H1 (cell line): ENCODE results near the gene RARA. TPM values are rescaled to one million over a fixed set of nuclear protein-coding genes. Genes with fewer than 3 reads are reported as not detected.

ENCODE experiments used
- CTCF ChIA-PET: fragments of 300-600 bp; sonication (Branson Sonifier 250); formaldehyde crosslinking; loops from one replicate; lab custom pipeline; 2021; ENCODE audit not compliant: partially characterized antibody; lab: Charles Lee
- POLR2A ChIA-PET: fragments of 300-600 bp; sonication (Branson Sonifier 250); formaldehyde crosslinking; loops from one replicate; lab custom pipeline; 2021; ENCODE audit warnings: inconsistent platforms; ENCODE audit not compliant: partially characterized antibody; lab: Charles Lee
- DNase-seq, 2 experiments: peaks; one replicate each; pipeline versions ENCODE4 v3.0.0 to v3.0.0-alpha.2; 2010 to 2022; ENCODE audit warnings: low spot score in 2 of 2, low read depth in 1 of 2, mixed read lengths in 1 of 2
- FAIRE-seq: peaks from 2 replicates; lab custom pipeline; 2011; peaks lifted over from hg19 to GRCh38; lab: Jason Lieb, UNC
- H2AFZ ChIP-seq: 2 replicates; pipeline ENCODE4 v1.8.1; 2012; ENCODE audit warnings: low read length, inconsistent platforms
- H2AK5ac ChIP-seq: 2 replicates; pipeline ENCODE4 v1.6.1; 2013; ENCODE audit warnings: low read depth, low read length
- H2BK120ac ChIP-seq: replicated peaks from 2 replicates; pipeline ENCODE3; 2013; ENCODE audit warnings: low read depth, low read length, inconsistent platforms
- H2BK12ac ChIP-seq: 2 replicates; pipeline ENCODE4 v1.6.1; 2013; ENCODE audit warnings: low read depth, low read length
- H2BK15ac ChIP-seq: 2 replicates; pipeline ENCODE4 v1.6.1; 2013; ENCODE audit warnings: low read length
- H2BK20ac ChIP-seq: 2 replicates; pipeline ENCODE4 v1.6.1; 2013; ENCODE audit warnings: low read length
- H2BK5ac ChIP-seq: 2 replicates; pipeline ENCODE4 v1.6.1; 2013; ENCODE audit warnings: low read depth, low read length
- H3K14ac ChIP-seq: 2 replicates; pipeline ENCODE4 v1.6.1; 2013; ENCODE audit warnings: inconsistent platforms; ENCODE audit not compliant: insufficient read length
- H3K18ac ChIP-seq: 2 replicates; pipeline ENCODE4 v1.6.1; 2013; ENCODE audit warnings: low read length; ENCODE audit errors: extremely low read depth
- H3K23ac ChIP-seq: 2 replicates; pipeline ENCODE4 v1.6.1; 2013; ENCODE audit warnings: inconsistent platforms; ENCODE audit not compliant: insufficient read length
- H3K23me2 ChIP-seq: 2 replicates; pipeline ENCODE4 v1.6.1; 2013; ENCODE audit warnings: low read depth, low read length
- H3K27ac ChIP-seq: 2 replicates; pipeline ENCODE4 v1.6.1; 2011; ENCODE audit warnings: low read depth, low read length, inconsistent platforms
- H3K27me3 ChIP-seq, 4 experiments: replicated peaks in 1 of 4; 1 replicate in 1 of 4; 2 replicates in 3 of 4; pipeline versions ENCODE4 v1.6.1 to v1.8.1; 2011 to 2013; ENCODE audit warnings: low read length in 3 of 4, mild to moderate bottlenecking in 3 of 4, inconsistent platforms in 2 of 4, mixed read lengths in 2 of 4, moderate library complexity in 1 of 4; ENCODE audit not compliant: control insufficient read depth in 3 of 4, insufficient read depth in 3 of 4; ENCODE audit errors: extremely low read depth in 1 of 4
- H3K36me3 ChIP-seq, 4 experiments: 2 replicates each; pipeline versions ENCODE4 v1.6.1 to v1.8.1; 2011 to 2013; ENCODE audit warnings: mild to moderate bottlenecking in 4 of 4, low read length in 3 of 4, moderate library complexity in 2 of 4, control low read depth in 1 of 4, inconsistent platforms in 1 of 4; ENCODE audit not compliant: insufficient read depth in 4 of 4, control insufficient read depth in 2 of 4
- H3K4ac ChIP-seq: replicated peaks from 2 replicates; pipeline ENCODE3; 2013; ENCODE audit warnings: low read length, low read depth, mixed read lengths, inconsistent platforms; ENCODE audit not compliant: insufficient read length
- H3K4me1 ChIP-seq, 4 experiments: replicated peaks in 1 of 4; 1 replicate in 1 of 4; 2 replicates in 3 of 4; pipeline versions ENCODE4 v1.6.1 to v1.8.1; 2011 to 2013; ENCODE audit warnings: low read length in 3 of 4, inconsistent platforms in 2 of 4, mixed read lengths in 1 of 4; ENCODE audit not compliant: insufficient read depth in 4 of 4, control insufficient read depth in 3 of 4
- H3K4me2 ChIP-seq, 2 experiments: 2 replicates each; pipeline versions ENCODE4 v1.6.1 to v1.8.1; 2011 to 2013; ENCODE audit warnings: low read depth in 2 of 2, low read length in 2 of 2, control low read depth in 1 of 2, inconsistent platforms in 1 of 2, mild to moderate bottlenecking in 1 of 2; ENCODE audit not compliant: insufficient read depth in 1 of 2
- H3K4me3 ChIP-seq, 4 experiments: fragments of 200-600, 300-600 bp in 1 of 4; sonication (generic), shearing (Covaris generic), sonication (Bioruptor Twin) in 1 of 4; 2 replicates each; pipeline versions ENCODE4 v1.5.1 to v1.8.1; 2011 to 2016; ENCODE audit warnings: low read length in 4 of 4, low read depth in 3 of 4, control low read depth in 2 of 4, inconsistent platforms in 2 of 4, mild to moderate bottlenecking in 2 of 4, mixed read lengths in 1 of 4, moderate library complexity in 1 of 4; ENCODE audit not compliant: insufficient read depth in 2 of 4; ENCODE audit errors: extremely low read depth in 1 of 4
- H3K56ac ChIP-seq: replicated peaks from 2 replicates; pipeline ENCODE3; 2013; ENCODE audit warnings: low read depth, mild to moderate bottlenecking, mixed read lengths, low read length, inconsistent platforms; ENCODE audit not compliant: insufficient read length
- H3K79me1 ChIP-seq: 2 replicates; pipeline ENCODE4 v1.6.1; 2013; ENCODE audit warnings: low read depth, low read length, control low read depth
- H3K79me2 ChIP-seq, 2 experiments: 2 replicates each; pipeline versions ENCODE4 v1.6.1 to v1.8.1; 2012 to 2013; ENCODE audit warnings: low read length in 2 of 2, mild to moderate bottlenecking in 2 of 2, inconsistent platforms in 1 of 2; ENCODE audit not compliant: insufficient read depth in 2 of 2, control insufficient read depth in 1 of 2
- H3K9ac ChIP-seq, 4 experiments: replicated peaks in 1 of 4; 1 replicate in 1 of 4; 2 replicates in 3 of 4; pipeline versions ENCODE4 v1.6.1 to v1.8.1; 2011 to 2013; ENCODE audit warnings: low read depth in 3 of 4, low read length in 3 of 4, control low read depth in 2 of 4, mild to moderate bottlenecking in 2 of 4, moderate library complexity in 2 of 4, inconsistent platforms in 1 of 4; ENCODE audit errors: extremely low read depth in 1 of 4
- H3K9me3 ChIP-seq, 2 experiments: 2 replicates each; pipeline versions ENCODE4 v1.6.1 to v1.8.1; 2012 to 2013; ENCODE audit warnings: mild to moderate bottlenecking in 2 of 2, moderate library complexity in 2 of 2, control low read depth in 1 of 2, inconsistent platforms in 1 of 2, low read depth in 1 of 2, low read length in 1 of 2, mixed read lengths in 1 of 2; ENCODE audit not compliant: insufficient read depth in 2 of 2
- H4K20me1 ChIP-seq, 2 experiments: replicated peaks in 1 of 2; 2 replicates each; pipeline versions ENCODE3 to v1.8.1; 2011 to 2013; ENCODE audit warnings: inconsistent platforms in 2 of 2, low read length in 2 of 2, mild to moderate bottlenecking in 1 of 2; ENCODE audit not compliant: insufficient read depth in 2 of 2, control insufficient read depth in 1 of 2
- H4K5ac ChIP-seq: 2 replicates; pipeline ENCODE4 v1.6.1; 2013; ENCODE audit warnings: low read length, low read depth, mixed read lengths, inconsistent platforms; ENCODE audit not compliant: insufficient read length
- H4K8ac ChIP-seq: 2 replicates; pipeline ENCODE4 v1.8.0; 2013; ENCODE audit warnings: mild to moderate bottlenecking, moderate library complexity, low read length, inconsistent platforms; ENCODE audit not compliant: insufficient read depth; ENCODE audit errors: extremely low read depth
- H4K91ac ChIP-seq: replicated peaks from 2 replicates; pipeline ENCODE3; 2013; ENCODE audit warnings: low read length, mixed read lengths, inconsistent platforms; ENCODE audit not compliant: insufficient read length
- JUN ChIP-seq: IDR thresholded peaks from 2 replicates; pipeline ENCODE4 v1.6.1; 2011; ENCODE audit warnings: low read depth, mild to moderate bottlenecking, improper control_type of control experiment, low read length
- KDM1A ChIP-seq: fragments of 200-600, 300-600 bp; sonication (generic); IDR thresholded peaks from 2 replicates; pipeline ENCODE4 v1.7.1; 2016; ENCODE audit warnings: mild to moderate bottlenecking, low read length, borderline replicate concordance
- WGBS, 2 experiments: shearing (Covaris generic) in 1 of 2; methylation state at CpG; one replicate each; pipeline versions ENCODE4 v1.1.6 to v1.1.7; 2013 to 2015; ENCODE audit warnings: low lambda C conversion rate in 2 of 2, mixed read lengths in 2 of 2, inconsistent platforms in 1 of 2, low coverage in 1 of 2, missing lambda C conversion rate in 1 of 2; ENCODE audit not compliant: insufficient replicate concordance in 2 of 2, insufficient coverage in 1 of 2, insufficient read length in 1 of 2; ENCODE audit errors: extremely low coverage in 1 of 2, missing lambda C conversion rate in 1 of 2; 5-methylcytosine and 5-hydroxymethylcytosine counted together
- polyA plus RNA-seq, 7 experiments: library from polyadenylated mRNA; depleted of rRNA in 3 of 7; stranded (reverse) in 5 of 7; unstranded in 2 of 7; fragments of >200 nt in 5 of 7; fragments of 200-250 nt in 2 of 7; gene quantifications; 1 replicate in 5 of 7; 2 replicates in 1 of 7; 4 replicates in 1 of 7; pipeline versions ENCODE4 v1.2.1 to v1.2.3, GENCODE V29; 2011 to 2013; ENCODE audit warnings: missing spikeins in 2 of 7, mixed read lengths in 2 of 7
- total RNA-seq: library from RNA; stranded (reverse); fragmentation: NEBNext Ultra II Directional; extraction: Animal tissue kit (Norgen Biotek cat#: 25700); gene quantifications from 2 replicates; pipeline ENCODE4 v1.2.1, GENCODE V29; 2021

The RARA gene
- total and polyA plus RNA-seq, 2 of the 8 experiments (the other 6 are each of a cell fraction or from before 2014, with no cell fraction given), result 4.4 to 16.5 TPM

DNA sequence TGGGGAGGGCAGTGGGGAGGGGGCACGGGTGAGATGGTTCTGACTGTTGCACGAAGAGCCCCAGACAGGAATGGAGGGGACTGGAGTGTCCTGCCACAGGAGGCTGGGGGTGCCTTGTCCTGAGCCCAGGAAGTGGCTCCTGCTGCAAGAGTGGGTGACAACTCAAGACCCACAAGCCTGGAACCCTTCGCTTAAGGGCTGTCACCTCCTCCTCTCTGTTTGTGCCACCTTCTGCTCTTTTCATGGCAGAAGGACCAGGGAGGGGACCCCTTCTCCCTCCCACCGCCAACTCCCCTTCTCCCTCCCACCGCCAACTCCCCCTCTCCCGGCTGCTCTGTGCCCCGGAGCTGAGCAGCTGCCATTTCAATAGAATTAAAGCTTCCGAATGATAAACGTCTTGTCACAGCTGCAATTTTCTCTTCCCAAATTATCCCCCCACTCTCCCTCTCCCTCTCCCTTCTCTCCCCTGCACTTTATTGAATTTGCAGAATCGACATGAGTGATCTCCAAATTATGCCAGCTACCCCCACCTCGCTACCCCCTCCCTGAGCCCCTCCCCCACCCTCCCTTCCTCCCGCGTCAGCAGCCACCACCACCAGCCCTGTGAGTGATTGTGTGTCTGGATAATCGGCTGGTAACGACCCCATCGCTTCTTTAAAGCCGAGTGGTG is 41.8 kb downstream of the RARA start:
- POLR2A ChIA-PET, result interaction anchor here (0.9 to 27.8 kb wide), 3 partner anchors 10 to 48 kb away, joined by 3 to 570 read pairs (median 3); partner anchors contain the start of genes CDC6 and RARA
- Histone ChIP-seq H3K9ac (no peak overlapping the region), H3K4me3 (no peak overlapping the region)

More for the DNA sequence above, 41.8 kb downstream of the RARA start:
- peaks cover 23 to 41% of the 10 kb centered on the region in 2 experiments for H4K20me1 ChIP-seq
- H3K36me3 ChIP-seq, result no peaks in the 10 kb centered on the region; a peak in 1 of 8 replicates
- H2BK20ac ChIP-seq, result no peak overlapping the region
- TF ChIP-seq JUN, result no peak
- peak; percentile 43; the same call in 1 of the 2 replicates for TF ChIP-seq KDM1A
- no peak overlapping the region for H3K56ac ChIP-seq
- H3K23me2 ChIP-seq, result peaks cover 4% of the 10 kb centered on the region; the same call in 1 of the 2 replicates
- H3K79me2 ChIP-seq, result no peaks in the 10 kb centered on the region; a peak in 1 of 4 replicates
- FAIRE-seq (no peak), DNase-seq (no peak)
- H3K4ac ChIP-seq, result no peak overlapping the region
- peaks cover 5% of the 10 kb centered on the region; the same call in 1 of the 2 replicates for H3K79me1 ChIP-seq
- H2BK120ac ChIP-seq, result no peak overlapping the region
- 49% methylated on average over 2 of the region's 17 CpGs; no CpG with 5 or more reads in 1 of the 2 experiments for WGBS, 2 experiments
- H2AFZ ChIP-seq, result no peak overlapping the region
- CTCF ChIA-PET, result interaction anchor here (1.0 to 30.8 kb wide), 3 partner anchors 12 to 208 kb away, joined by 3 to 1198 read pairs (median 3); partner anchors contain the start of gene RARA
- H2AK5ac ChIP-seq, result no peak overlapping the region
- H4K91ac ChIP-seq, result no peak overlapping the region
- H3K4me1 ChIP-seq, result peaks cover 10 to 48% (median 39%) of the 10 kb centered on the region in 4 experiments
- no peak overlapping the region for H4K5ac ChIP-seq
- H3K9me3 ChIP-seq, result no peaks in the 10 kb centered on the region
- no peak overlapping the region for H3K27ac ChIP-seq
- H2BK12ac ChIP-seq, result no peak overlapping the region
- H4K8ac ChIP-seq, result no peak overlapping the region
- H2BK15ac ChIP-seq, result no peak overlapping the region
- no peak overlapping the region for H2BK5ac ChIP-seq
- H3K23ac ChIP-seq, result no peak overlapping the region
- no peak overlapping the region; the same call in 1 of the 2 replicates for H3K18ac ChIP-seq
- no peak overlapping the region for H3K14ac ChIP-seq
- peaks cover 2 to 37% (median 29%) of the 10 kb centered on the region in 4 experiments for H3K27me3 ChIP-seq
- peak overlapping the region; percentile 18 to 39; a peak in 3 of 4 replicates for H3K4me2 ChIP-seq
